ENCODE data around the gene EIF2S1. TPM values are rescaled to one million over a fixed set of nuclear protein-coding genes. Genes with fewer than 3 reads are reported as not detected.

The EIF2S1 gene
- total RNA-seq, 2 experiments from 2014 or later, result 23.1 to 28.8 TPM

DNA sequence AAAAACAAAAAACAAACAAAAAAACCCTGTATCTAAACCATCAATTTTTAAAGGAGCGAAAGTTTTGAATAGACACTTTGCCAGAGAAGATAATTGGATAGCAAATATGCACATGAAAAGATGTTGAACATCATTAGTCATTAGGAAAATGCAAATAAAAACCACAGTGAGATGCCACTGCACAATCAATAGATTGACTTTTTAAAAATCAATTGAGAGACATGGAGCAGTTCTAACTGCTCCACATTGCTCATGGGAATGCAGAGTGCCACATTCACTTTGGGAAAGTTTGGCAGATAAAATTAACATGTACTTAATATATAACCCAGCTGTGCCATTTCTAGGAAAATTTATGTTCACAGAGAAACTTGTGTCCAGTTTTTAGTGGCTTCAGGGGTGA, 12.7 kb downstream of the EIF2S1 start:
- Histone ChIP-seq H3K36me3 (ENCODE audit: insufficient read depth, low read length) (peaks cover 91% of the 10 kb centered on the region), H3K27ac (ENCODE audit: low read depth in 1 of 2, low read length in 2 of 2) (no peak overlapping the region), H3K27me3 (ENCODE audit: control insufficient read depth in 1 of 2, insufficient read depth in 2 of 2, low read length in 2 of 2) (no peaks in the 10 kb centered on the region), H3K4me3 (ENCODE audit: low read length) (no peak overlapping the region), H3K4me1 (ENCODE audit: insufficient read depth, low read length) (peaks cover 8% of the 10 kb centered on the region), H3K9me3 (ENCODE audit: control insufficient read depth in 1 of 2, insufficient read depth in 1 of 2, low read length in 2 of 2) (no peaks in the 10 kb centered on the region)
- Mint-ChIP-seq H3K36me3 (ENCODE audit: low read depth) (peaks cover 95% of the 10 kb centered on the region), H3K9me3 (no peaks in the 10 kb centered on the region), H3K4me3 (no peak overlapping the region), H3K4me1 (ENCODE audit: low read depth) (peaks cover 40% of the 10 kb centered on the region), H3K27ac (peak overlapping the region; percentile 65), H3K27me3 (no peaks in the 10 kb centered on the region)
- TF ChIP-seq, protein P1, sequence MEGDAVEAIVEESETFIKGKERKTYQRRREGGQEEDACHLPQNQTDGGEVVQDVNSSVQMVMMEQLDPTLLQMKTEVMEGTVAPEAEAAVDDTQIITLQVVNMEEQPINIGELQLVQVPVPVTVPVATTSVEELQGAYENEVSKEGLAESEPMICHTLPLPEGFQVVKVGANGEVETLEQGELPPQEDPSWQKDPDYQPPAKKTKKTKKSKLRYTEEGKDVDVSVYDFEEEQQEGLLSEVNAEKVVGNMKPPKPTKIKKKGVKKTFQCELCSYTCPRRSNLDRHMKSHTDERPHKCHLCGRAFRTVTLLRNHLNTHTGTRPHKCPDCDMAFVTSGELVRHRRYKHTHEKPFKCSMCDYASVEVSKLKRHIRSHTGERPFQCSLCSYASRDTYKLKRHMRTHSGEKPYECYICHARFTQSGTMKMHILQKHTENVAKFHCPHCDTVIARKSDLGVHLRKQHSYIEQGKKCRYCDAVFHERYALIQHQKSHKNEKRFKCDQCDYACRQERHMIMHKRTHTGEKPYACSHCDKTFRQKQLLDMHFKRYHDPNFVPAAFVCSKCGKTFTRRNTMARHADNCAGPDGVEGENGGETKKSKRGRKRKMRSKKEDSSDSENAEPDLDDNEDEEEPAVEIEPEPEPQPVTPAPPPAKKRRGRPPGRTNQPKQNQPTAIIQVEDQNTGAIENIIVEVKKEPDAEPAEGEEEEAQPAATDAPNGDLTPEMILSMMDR (IDR thresholded peaks at IDR 0.05), result no peak
- DNase-seq, result no peak
- ChIA-PET POLR2A (no interaction called here), CTCF (no interaction called here)
- no peak for ATAC-seq (ENCODE audit: poor library complexity)
- intact Hi-C loops (cut with DNase I, micrococcal nuclease), result no loop called here

DNA sequence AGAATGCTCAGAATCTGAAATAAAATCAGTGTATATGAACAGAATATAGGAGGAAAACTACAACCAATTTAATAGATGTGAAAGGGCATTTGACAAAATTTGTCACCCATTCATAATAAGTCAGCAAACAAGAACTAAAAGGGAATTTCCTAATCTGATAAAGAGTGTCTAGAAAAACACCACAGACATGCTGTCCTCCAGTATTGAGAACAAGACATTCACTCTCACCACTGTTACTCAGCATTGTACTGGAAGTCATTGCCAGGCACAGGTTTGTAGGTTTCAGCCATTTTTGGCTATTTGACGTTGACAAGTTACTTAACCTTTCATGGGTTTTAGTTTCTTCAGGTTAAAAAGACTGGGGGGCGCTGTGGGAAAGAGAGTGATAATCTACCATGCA, 13.2 kb downstream of the EIF2S1 start:
- peaks cover 92% of the 10 kb centered on the region for H3K36me3 ChIP-seq (ENCODE audit: insufficient read depth, low read length)
- H3K4me3 ChIP-seq (ENCODE audit: low read length), result no peak overlapping the region
- POLR2A ChIA-PET, result no interaction called here
- H3K36me3 Mint-ChIP-seq (ENCODE audit: low read depth), result peaks cover 96% of the 10 kb centered on the region
- peaks cover 36% of the 10 kb centered on the region for H3K4me1 Mint-ChIP-seq (ENCODE audit: low read depth)
- H3K4me1 ChIP-seq (ENCODE audit: insufficient read depth, low read length), result peaks cover 4% of the 10 kb centered on the region
- DNase-seq (no peak), ATAC-seq (ENCODE audit: poor library complexity) (no peak)
- intact Hi-C loops (cut with DNase I, micrococcal nuclease), result no loop called here
- no peak overlapping the region for H3K27ac ChIP-seq (ENCODE audit: low read depth in 1 of 2, low read length in 2 of 2)
- H3K4me3 Mint-ChIP-seq, result no peak overlapping the region
- TF ChIP-seq, protein P1 (IDR thresholded peaks at IDR 0.05), result no peak
- H3K27me3 Mint-ChIP-seq, result no peaks in the 10 kb centered on the region
- H3K9me3 Mint-ChIP-seq, result no peaks in the 10 kb centered on the region
- no peaks in the 10 kb centered on the region for H3K9me3 ChIP-seq (ENCODE audit: control insufficient read depth in 1 of 2, insufficient read depth in 1 of 2, low read length in 2 of 2)
- CTCF ChIA-PET, result no interaction called here
- H3K27ac Mint-ChIP-seq, result peak overlapping the region; percentile 65
- no peaks in the 10 kb centered on the region for H3K27me3 ChIP-seq (ENCODE audit: control insufficient read depth in 1 of 2, insufficient read depth in 2 of 2, low read length in 2 of 2)

DNA sequence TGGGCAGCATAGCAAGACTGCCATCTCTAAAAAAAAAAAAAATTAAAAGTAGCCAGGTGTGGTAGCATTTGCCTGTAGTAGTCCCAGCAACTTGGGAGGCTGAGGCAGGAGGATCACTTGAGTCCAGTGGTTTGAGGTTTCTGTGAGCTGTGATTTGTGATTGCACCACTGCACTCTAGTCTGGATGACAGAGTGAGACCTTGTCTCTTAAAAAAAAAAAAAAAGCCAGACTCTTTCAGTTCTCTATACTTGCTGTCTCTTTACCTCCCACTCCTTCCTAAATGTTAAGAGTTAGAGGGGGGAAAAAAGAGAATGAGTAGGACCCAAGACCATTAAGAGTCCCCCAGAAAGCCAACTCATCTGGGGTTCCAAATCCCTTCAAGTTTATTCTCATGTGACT, 17.8 kb downstream of the EIF2S1 start:
- POLR2A ChIA-PET, result interaction anchor here (0.7 kb wide), 1 partner anchor 226 kb away, joined by 4 read pairs; no protein-coding TSS in a partner anchor
- CTCF ChIA-PET, result no interaction called here
- Histone ChIP-seq H3K27me3 (ENCODE audit: control insufficient read depth in 1 of 2, insufficient read depth in 2 of 2, low read length in 2 of 2) (no peaks in the 10 kb centered on the region), H3K4me3 (ENCODE audit: low read length) (no peak overlapping the region), H3K36me3 (ENCODE audit: insufficient read depth, low read length) (peaks cover 92% of the 10 kb centered on the region), H3K27ac (ENCODE audit: low read depth in 1 of 2, low read length in 2 of 2) (no peak overlapping the region), H3K9me3 (ENCODE audit: control insufficient read depth in 1 of 2, insufficient read depth in 1 of 2, low read length in 2 of 2) (no peaks in the 10 kb centered on the region), H3K4me1 (ENCODE audit: insufficient read depth, low read length) (no peaks in the 10 kb centered on the region)
- ATAC-seq (ENCODE audit: poor library complexity) (no peak), DNase-seq (no peak)
- H3K9me3 Mint-ChIP-seq, result no peaks in the 10 kb centered on the region
- H3K36me3 Mint-ChIP-seq (ENCODE audit: low read depth), result peaks cover 98% of the 10 kb centered on the region
- H3K27ac Mint-ChIP-seq, result no peak overlapping the region
- TF ChIP-seq, protein P1 (IDR thresholded peaks at IDR 0.05), result no peak
- H3K4me3 Mint-ChIP-seq, result no peak overlapping the region
- H3K4me1 Mint-ChIP-seq (ENCODE audit: low read depth), result peaks cover 9% of the 10 kb centered on the region
- H3K27me3 Mint-ChIP-seq, result no peaks in the 10 kb centered on the region
- intact Hi-C loops (cut with DNase I, micrococcal nuclease), result no loop called here
